HG03565 (cell line): Measurements from ENCODE around the gene FAM3D.

ENCODE experiments used
- ATAC-seq: cut with Tn5 transposase; IDR thresholded peaks from one replicate; pipeline ENCODE4 v1.9.1; 2021; ENCODE audit warnings: mild to moderate bottlenecking, moderate library complexity; ENCODE audit not compliant: unreplicated experiment

FAM3D gene

DNA sequence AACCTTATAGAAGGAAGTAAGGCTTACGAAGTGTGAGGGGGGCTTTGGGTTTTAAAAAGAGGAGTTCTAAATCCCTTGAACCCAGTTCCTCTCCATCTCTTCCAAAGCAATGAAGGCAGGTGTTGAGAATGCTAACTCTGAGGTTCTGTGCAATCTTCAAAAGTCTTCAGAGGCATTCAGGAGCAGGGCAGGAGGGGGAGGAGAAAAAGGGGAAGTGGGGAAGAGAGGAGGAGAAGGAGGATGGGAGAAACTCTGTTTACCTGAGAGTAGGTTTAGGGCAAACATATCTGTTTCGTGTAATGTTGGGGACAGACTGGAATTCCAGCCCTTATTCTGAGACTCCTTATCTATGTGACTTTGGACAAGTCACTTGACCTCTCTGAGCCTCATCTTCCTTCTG lies 36.9 kb downstream of the FAM3D start:
- no peak for ATAC-seq

DNA sequence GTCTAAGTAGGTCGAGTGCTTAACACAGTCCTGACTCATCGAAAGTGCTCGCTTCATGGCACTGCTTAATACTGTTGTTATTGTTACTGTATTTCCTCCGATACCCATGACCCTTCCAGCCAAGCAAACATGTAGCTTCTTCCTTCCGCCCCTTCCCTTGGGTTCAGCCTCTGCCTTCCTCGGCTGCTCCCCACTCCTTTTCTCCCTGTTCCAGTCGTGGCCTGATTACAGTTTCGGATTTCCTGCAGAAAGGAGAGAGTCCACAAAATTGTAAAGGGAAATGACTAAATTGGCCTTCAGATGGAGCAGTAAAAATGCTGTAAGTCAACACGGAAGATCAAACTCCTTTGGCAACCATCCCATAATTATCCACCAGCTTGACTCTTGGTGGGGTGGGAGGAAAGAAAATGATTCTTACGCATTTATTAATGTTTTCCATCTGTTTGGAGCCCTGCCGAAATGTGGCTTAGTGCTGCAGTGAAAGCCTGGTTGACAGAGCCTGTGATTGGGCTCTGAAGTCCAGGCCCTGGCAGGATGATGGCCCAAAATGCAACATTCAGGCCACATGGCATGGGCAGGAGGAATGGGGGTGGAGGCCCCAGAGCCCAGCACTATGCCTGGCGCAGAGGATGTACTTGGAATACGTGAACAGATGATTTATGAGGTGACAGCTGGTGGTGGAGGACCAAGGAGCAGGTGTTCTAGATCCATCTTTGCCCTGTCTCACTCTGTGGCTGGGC lies 37.6 kb downstream of the FAM3D start:
- ATAC-seq: no peak

DNA sequence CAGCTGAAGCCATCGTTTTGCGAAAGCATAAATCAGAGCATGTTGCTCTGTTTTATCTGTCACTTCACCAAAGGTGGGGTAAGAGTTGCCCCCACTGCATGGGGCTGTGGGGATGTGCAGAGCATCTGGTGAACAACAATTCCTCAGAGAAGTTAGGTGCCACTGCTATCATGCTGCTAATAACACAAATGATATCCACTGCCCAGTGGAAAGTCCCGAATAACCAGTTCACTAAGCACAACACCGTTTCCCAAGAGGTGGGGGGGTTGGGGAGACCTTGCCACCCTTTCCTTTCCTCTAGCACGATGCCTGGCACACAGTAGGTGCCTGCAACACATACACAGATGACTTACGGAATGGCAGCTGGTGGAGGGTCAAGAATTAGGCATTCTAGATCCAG lies 38.6 kb downstream of the FAM3D start:
- ATAC-seq: no peak

DNA sequence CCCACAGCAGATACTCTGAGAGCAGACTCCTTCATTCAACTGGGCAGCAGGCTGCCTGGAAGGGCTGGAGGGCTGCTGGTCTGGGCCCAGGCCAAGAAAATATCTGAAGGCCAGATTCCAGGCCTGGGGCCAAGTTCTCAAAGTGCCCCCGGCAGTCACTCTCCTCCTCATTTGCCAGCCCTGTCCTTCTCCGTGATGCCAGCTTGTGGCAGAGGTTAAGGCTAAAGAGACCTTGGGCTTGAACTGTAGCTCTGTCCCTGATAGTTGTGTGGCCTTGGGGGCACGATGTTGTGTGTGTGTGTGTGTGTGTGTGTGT lies 39.0 kb downstream of the FAM3D start:
- no peak for ATAC-seq

DNA sequence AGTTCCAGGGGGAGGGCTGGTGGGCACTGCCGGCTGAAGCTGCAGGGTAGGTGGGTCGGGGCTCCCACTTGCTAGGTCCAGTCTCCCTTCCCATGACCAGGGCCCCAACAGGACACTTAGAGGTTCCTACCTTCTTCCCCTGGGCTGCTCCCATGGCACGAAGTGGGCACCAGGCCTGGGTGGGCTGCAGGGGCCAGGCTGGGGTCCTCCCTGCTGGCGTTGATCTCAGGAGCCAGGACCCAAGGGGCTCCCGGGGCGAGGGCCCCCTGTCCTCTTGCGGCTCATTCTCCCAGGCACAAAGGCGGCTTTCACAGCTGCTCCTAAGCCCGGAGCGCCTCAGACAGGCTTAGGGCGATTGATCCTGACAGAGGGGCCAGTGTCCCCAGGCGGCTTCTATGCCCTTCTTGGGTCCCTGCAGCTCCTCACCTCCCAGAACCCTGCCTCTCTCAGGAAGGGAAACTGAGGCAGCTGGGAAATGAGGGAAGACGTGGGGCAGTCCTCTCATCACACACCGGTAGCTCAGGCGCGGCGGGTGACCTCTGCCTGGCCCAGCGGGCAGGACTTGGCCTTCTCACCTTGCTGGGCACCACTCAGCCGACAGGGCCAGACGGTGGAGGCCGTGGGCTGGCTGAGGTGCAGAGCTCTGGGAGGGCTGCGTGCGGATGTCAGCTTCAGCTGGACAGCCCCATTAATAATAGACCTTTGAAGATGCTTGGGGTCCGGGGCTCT lies 39.6 kb downstream of the FAM3D start:
- no peak for ATAC-seq

DNA sequence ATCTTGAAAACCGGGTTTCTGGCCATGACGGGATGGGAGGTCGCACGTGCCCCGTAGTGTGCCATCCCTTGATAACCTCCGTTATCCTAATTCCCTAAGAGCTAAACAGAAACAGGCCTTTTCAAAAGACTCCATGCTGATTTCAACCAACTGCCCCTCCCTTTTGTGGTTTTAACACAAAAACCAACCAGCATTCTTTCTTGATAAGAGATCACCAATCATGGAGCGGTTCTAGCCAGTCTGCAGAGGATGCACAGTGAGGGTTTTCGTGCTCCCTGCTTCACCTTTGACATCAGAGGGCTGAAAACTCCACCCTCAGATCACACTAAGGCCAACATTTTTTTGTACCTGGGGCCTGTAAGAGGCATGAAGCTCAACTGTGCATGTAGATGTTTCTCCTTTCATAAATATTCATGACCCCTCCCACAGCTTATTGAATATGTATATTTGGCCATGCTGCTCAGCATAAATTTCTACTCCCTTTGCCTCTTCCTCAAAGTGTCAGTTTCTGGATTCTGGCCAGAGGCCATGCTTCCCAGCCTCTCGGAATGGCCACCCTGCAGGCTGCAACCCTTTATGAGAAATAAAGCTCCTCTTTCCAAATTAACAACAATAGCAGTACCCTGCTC lies 41.3 kb downstream of the FAM3D start:
- no peak for ATAC-seq

DNA sequence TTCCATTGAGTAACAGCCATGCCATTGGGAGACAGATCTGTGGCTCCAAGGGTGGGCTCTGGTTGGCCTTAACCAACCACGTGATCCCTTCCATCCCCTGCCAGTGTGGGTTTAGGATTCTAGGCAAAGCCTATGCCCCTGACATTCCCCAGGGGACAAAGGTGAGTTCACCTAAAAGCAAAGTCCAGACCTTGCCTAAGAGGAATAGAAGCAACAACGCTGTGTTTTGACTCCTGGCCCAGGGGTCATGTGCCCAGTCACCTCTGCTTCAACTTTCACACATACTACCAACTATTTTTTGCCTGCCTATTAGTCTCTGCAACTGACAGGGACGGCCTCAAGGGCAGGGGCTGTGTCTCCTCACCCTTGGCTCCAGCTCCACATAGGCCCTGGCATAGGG lies 42.0 kb downstream of the FAM3D start:
- ATAC-seq: no peak

DNA sequence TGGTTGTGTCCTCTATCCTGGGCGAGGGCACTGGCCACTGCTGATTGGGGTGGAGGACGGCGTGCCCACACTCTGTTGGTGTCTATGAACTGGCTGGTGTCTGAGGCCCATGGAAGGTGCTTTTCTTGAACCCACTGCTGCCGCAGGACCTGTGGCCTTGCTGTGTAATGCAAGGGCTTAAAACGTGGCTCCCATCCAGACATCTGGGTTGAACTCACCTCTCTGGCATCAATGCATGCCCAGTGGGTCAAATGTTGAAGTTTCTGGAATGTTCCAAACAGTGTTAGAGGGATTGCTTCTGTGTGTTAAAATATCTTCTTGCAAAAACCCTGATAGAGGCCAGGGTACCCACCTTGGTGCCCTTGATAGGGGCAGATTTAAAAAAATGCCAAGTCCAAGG lies 42.6 kb downstream of the FAM3D start:
- ATAC-seq: no peak

DNA sequence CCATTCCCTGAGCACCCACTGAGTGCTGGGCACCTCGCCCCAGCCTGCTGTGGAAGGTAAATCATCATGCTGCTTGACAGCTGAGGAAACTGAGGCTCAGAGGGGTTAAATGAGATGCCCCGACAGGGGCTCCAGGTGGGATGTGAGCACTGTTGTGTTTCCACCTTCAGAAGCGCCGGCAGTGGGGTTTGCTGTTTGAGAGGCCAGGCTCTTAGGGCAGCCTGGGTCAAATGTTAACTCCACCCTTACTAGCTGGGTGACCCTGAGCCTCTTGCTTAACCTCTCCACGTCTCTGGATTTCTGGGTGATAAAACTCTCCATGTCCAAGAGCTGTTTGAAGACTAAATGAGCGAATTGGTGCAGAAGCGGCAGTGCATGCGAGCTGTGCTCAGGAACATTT lies 43.1 kb downstream of the FAM3D start:
- ATAC-seq: no peak

DNA sequence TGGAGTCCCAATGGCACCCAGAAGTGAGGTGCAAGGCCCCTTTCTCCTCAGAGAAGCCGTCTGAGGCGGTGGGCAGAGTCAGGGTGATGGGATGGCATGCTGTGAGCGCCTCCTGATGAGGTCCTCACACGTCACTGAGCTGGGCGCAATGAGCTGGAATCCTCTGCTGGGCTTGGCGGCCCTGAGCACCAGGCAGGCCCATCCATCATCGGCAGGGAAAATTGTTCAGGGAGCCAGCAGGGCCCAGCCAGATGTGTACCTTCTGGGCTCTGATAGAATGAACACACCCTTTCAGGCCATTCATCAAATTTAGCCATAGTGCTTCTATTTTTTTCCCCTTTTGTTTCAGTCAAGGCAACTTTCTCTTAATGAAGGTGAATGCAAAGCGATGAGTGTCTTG lies 43.7 kb downstream of the FAM3D start:
- ATAC-seq: no peak

DNA sequence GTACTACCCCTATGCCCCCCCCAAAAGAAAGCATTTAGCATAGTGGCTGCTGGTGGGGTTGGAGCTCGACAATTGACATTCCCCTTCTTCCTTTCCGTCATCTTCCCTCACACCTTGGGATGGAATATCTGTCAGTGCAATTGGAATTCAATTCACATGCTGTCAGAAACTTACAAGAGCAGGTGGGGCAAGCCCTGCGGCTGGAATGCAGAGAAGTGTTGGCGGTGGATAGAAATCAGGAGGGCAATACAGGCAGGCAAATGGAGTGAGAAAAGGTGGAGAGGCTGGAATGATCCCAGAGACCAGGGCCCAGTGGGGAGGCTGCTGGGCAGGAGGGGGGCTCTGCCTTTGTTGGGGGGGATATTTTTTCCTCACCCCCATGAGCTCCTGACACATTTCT lies 44.1 kb downstream of the FAM3D start:
- no peak for ATAC-seq

DNA sequence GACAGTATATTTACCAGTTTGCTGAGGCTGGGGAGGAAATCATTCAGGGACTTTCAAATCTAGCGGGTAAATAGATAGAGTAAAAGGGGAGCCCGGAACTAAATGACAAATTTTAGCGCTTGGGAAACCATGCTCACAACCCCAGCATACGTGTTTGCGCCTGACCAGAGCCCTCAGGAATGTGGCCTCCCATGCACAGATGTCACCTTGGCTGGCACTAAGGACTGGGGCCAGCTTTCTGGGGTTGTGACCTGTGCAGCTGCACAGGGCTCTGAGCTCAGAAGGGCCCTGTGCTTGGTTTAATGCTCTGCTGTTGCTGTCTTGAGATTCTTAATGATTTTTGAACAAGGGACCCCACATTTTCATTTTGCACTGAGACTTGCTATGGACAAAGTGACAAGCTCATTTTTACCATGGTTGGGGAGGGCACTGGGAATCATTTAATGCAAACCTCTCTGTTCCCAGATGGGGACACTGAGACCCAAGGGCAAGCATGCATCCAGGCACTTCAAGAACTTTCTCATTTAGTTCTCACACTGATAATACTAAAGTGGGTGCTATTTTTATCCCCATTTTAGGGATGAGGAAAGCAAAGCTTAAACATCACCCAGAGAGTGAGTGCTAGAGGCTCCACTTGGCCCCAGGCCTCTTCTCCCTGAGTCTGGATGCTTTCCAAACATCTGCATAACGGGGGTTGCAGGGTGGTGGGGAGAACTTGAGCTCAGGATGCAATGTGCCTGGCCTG lies 45.3 kb downstream of the FAM3D start:
- ATAC-seq: no peak

DNA sequence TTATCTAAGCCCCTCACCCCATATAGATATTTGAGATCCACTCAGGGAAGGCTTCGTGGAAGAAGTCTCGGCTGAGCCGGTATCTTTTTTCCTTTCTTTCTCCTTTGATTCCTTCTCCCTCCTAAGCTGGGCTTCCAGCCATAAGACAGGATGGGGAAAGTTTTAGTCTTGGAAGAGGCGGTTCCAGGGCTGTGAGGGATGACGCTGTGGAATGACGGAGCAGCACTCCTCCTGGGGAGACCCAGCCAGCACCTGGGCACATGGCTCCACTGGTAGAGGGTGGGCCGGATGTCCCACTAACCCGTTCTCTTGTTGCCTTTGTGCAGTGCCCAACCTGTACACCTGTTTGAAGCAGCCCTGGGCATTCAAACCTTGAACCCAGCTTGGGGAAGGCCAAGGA lies 46.2 kb downstream of the FAM3D start:
- ATAC-seq: no peak

DNA sequence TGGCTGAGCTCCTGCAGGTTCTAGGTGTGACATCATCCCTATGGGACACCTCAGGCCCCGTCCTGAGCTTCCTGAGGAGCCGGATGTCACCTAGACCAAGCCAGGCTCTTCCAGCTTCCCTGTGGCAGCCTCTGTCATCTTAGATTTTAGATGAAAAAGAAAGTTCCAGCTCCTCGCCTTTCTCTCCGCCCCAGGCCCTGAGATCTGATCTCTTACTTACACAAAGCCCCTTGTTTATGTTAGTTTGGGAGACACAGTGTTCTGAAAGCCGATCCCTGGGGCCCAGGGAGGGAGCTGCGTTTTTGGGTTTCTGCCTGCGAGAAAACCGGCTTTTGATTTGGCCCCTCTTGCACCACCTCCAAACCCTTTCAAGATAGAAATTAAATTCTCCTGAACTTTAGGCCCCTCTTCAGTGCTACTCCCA lies 49.2 kb downstream of the FAM3D start:
- no peak for ATAC-seq

DNA sequence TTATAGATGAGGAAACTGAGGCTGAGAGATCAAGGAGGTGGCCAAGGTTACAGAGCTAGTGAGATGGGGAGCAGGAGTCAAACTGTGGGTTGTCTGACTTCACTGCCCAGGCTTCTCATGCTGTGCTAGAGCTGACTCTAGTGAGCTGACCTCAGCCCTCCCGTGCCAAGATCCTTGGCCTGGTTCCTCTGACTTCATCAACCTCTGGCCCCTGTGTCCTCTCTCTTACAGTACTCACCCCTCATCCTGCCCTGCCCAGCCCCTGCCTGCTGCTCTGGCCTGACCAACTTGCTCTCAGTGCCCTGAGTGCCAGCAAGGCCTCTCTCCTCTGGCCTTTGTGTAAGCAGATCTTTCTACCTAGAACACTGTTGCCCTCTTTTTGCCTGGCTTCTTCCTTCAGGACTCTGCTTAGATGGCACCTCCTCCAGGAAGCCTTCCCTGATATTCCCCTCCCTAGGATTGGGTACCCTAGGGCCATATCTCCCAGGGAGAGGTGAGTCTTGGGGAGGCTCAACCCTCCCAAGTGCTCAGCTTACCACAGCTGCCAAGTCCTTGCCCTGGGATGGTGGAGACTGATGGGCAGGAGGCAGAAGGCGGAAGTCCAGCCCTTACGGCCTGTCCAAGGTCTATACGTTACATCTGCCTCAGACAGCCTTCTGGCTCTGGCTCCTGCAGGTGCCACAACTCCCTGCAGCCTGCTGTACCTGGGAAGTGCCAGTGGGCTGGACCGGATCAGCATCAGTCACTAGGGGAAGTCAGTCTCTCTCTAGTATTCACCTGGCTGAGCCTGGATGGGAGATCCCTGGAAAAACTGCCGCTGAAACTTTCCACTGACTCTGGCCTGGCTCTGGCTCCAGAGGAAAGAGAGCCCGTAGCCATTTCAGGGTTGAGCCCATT lies 53.1 kb downstream of the FAM3D start:
- ATAC-seq: no peak

DNA sequence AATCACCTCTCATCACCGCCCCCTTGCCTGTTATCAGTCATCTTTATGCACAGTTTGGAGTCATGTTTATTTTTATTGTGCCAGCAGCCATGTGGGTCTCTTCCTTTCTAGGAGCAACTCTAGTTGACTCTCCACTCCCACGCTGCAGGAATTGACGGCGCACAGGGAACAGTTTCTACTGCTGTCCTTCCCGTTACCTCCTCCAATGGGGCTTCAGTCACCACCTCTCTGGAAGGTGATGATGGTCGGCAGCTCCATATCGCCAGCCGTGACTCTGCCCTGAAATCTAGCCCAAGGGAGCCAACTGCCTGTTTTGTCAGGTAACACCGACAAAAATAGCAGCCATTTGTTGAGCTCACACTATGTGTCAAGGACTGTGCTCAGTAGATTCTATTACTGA lies 53.7 kb downstream of the FAM3D start:
- ATAC-seq: no peak

DNA sequence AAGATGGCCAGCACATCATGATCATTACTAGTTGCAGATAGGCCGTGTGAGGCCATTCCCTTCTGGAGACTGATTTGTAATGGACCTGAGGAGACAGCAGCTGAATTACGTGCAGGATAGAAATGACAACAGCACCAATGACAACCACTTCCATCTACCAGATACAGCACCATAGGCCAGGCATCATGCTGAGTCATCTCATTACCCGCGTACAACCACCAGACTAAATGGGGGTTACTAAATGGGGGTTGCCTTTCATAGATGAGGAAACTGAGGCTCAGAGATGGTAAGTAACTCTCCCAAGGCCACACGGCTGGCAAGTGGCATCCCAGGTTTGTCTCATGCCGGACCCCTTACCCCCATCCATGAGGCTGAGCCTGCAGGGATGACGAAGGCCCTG lies 56.6 kb downstream of the FAM3D start:
- no peak for ATAC-seq

DNA sequence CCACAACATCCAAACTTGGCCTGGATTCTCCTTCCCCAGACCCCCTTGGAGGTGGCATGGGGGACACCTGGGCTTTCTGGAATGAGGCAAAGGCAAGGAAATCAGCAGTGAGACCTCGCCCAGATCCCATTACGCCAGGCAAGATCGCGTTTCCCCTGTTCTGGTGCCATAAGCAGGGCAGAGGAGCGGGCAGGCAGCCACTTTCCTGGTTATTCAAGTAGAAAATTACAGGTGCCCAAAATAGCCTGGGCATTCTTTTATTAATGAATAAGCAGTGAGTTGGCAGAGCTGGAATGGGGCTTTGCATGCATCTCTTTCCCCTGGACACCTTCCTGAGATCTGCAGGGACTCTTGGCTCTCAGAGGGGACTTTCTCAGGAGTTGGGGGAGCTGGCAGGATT lies 57.9 kb downstream of the FAM3D start:
- ATAC-seq: no peak

DNA sequence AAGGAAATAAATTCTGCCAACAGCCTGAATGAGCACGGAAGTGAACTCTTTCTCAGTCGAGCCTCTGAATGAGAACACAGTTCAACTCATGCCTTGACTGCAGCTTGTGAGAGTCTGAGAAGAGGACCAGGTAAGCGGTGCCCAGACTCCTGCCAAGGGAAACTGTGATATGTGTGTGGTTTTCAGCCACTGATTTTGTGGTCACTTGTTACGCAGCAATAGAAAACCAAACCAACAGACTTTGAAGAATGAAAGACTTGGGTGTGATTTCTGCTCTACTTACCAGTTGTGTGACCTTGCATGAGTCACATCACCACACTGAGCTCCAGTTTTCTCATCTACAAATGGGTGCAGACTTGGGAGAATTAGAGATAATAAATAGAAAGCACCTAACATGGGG lies 58.8 kb downstream of the FAM3D start:
- no peak for ATAC-seq

DNA sequence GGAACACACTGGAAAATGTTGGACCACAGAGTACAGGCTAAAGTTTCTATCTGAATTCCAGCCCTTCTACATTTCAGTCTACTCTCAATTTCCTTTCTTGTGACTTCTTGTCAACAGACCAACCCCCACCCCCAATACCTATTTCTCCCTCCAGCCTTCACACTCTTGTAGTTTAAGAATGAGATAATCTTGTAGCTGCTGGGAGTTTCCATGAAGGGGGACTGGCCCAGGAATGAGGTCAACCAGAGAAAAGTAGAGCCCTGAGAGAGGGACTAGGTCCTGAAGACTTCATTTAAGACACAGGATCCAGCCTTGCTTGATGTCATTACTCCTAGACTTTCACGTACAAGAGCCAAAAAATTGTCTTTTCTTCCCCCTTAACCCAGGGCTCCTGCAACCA lies 59.9 kb downstream of the FAM3D start:
- ATAC-seq: no peak

DNA sequence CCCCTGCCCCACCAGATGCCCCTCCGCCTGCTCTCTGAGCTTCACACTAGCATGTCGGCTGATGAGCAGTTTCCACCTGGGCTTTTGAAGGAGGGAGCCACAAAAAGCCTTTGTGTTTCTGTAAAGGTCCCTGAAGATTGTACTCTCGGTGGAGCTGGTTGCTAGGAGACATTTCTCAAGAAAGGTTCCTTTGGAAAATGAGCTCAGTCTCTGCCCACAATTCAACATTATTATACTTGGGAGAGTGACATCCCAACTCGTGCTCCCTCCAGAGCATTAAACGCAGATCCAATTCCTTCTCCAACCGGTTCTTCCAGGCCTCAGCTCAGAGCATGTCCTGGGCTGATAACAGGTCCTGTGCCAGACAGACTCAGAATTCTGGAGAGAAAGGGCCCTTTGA lies 62.5 kb downstream of the FAM3D start:
- no peak for ATAC-seq
